GM18867 (cell line): ENCODE results near the gene AGK.
"Not testable (repeated sequence)": the region's sequence is repeated elsewhere in the genome, so short reads cannot be mapped to it uniquely, and the experiment has no call there.

Source experiments
- ATAC-seq: cut with Tn5 transposase; IDR thresholded peaks from one replicate; pipeline ENCODE4 v1.9.1; 2021; ENCODE audit warnings: mild to moderate bottlenecking, moderate library complexity; ENCODE audit not compliant: unreplicated experiment

The AGK gene

GRCh38 chr7:141641876-141642275 lies 90.7 kb downstream of the AGK start:
- no peak for ATAC-seq

GRCh38 chr7:141645188-141645587 lies 94.0 kb downstream of the AGK start:
- ATAC-seq, result no peak

GRCh38 chr7:141646826-141647480 lies 95.7 kb downstream of the AGK start:
- no peak for ATAC-seq

- not testable (repeated sequence) for ATAC-seq
These were observed 96.5 kb downstream of the AGK start for GRCh38 chr7:141647701-141648100.

GRCh38 chr7:141648276-141649114 lies 97.3 kb downstream of the AGK start:
- ATAC-seq, result no peak

GRCh38 chr7:141649137-141649864 lies 98.1 kb downstream of the AGK start:
- ATAC-seq, result peak; percentile 83

- peak; percentile 87 for ATAC-seq
These were observed 98.8 kb downstream of the AGK start for GRCh38 chr7:141649865-141650634.

GRCh38 chr7:141651417-141651816 lies 100.2 kb downstream of the AGK start:
- ATAC-seq, result no peak

- no peak for ATAC-seq
These were observed 101.5 kb downstream of the AGK start for GRCh38 chr7:141652691-141653090.

- peak; percentile 73 for ATAC-seq
These were observed 103.3 kb downstream of the AGK start for GRCh38 chr7:141654551-141654950.

- ATAC-seq, result no peak
These were observed 108.3 kb downstream of the AGK start for GRCh38 chr7:141659501-141659900.

GRCh38 chr7:141660259-141660658 lies 109.0 kb downstream of the AGK start:
- no peak for ATAC-seq

GRCh38 chr7:141663081-141663849 lies 112.1 kb downstream of the AGK start:
- ATAC-seq, result no peak

- no peak for ATAC-seq
These were observed 113.2 kb downstream of the AGK start for GRCh38 chr7:141664450-141664849.

GRCh38 chr7:141665208-141666035 lies 114.2 kb downstream of the AGK start:
- no peak for ATAC-seq

- ATAC-seq, result no peak
These were observed 114.9 kb downstream of the AGK start for GRCh38 chr7:141666071-141666470.

GRCh38 chr7:141668853-141669252 lies 117.6 kb downstream of the AGK start:
- no peak for ATAC-seq

- ATAC-seq, result no peak
These were observed 120.7 kb downstream of the AGK start for GRCh38 chr7:141671705-141672496.
